Measurements from ENCODE around the gene NR2F1.

Gene NR2F1

GRCh38 chr5:93611273-93611975 is 28.4 kb downstream of the NR2F1 start:
- no peak for ATAC-seq

GRCh38 chr5:93611976-93612854 is 29.2 kb downstream of the NR2F1 start:
- no peak for TF ChIP-seq GLIS3 (CRISPR knock-in tag; IDR thresholded peaks at IDR 0.05)
- TF ChIP-seq ZC3H10 (CRISPR knock-in tag; IDR thresholded peaks at IDR 0.05), result no peak
- TF ChIP-seq PATZ1 (CRISPR knock-in tag; IDR thresholded peaks at IDR 0.05; ENCODE audit: borderline replicate concordance), result no peak
- no peak for TF ChIP-seq ZNF565 (CRISPR knock-in tag; conservative IDR thresholded peaks at IDR 0.05; ENCODE audit: low read depth)
- no peak for TF ChIP-seq SNAI2 (CRISPR knock-in tag; IDR thresholded peaks at IDR 0.05)
- no peak for TF ChIP-seq CSRNP3 (CRISPR knock-in tag; IDR thresholded peaks at IDR 0.05)
- no peak for TF ChIP-seq RARB (CRISPR knock-in tag; IDR thresholded peaks at IDR 0.05)
- no peak for TF ChIP-seq ZFP30 (CRISPR knock-in tag; IDR thresholded peaks at IDR 0.05)
- no peak for TF ChIP-seq ESRRG (CRISPR knock-in tag; IDR thresholded peaks at IDR 0.05)

More at GRCh38 chr5:93611273-93611975, 28.4 kb downstream of the NR2F1 start:
- TF ChIP-seq POU6F1 (CRISPR knock-in tag; IDR thresholded peaks at IDR 0.05; ENCODE audit: borderline replicate concordance, low read depth), result no peak
- TF ChIP-seq SNAI2 (CRISPR knock-in tag; IDR thresholded peaks at IDR 0.05), result no peak
- TF ChIP-seq ARNTL (CRISPR knock-in tag; IDR thresholded peaks at IDR 0.05; ENCODE audit: borderline replicate concordance, low read depth), result no peak
- no peak for TF ChIP-seq ZFP3 (CRISPR knock-in tag; IDR thresholded peaks at IDR 0.05)

GRCh38 chr5:93612855-93613243 is 29.8 kb downstream of the NR2F1 start:
- TF ChIP-seq PATZ1 (CRISPR knock-in tag; IDR thresholded peaks at IDR 0.05; ENCODE audit: borderline replicate concordance) (no peak), ZNF70 (CRISPR knock-in tag; IDR thresholded peaks at IDR 0.05) (no peak), ESRRG (CRISPR knock-in tag; IDR thresholded peaks at IDR 0.05) (no peak), TSHZ2 (CRISPR knock-in tag; IDR thresholded peaks at IDR 0.05) (no peak), PPARA (CRISPR knock-in tag; IDR thresholded peaks at IDR 0.05; ENCODE audit: borderline replicate concordance) (no peak), CSRNP3 (CRISPR knock-in tag; IDR thresholded peaks at IDR 0.05) (no peak)
- ATAC-seq, result peak; percentile 8; the same call in 1 of the 3 replicates

More at GRCh38 chr5:93611976-93612854, 29.2 kb downstream of the NR2F1 start:
- ATAC-seq, result peak; percentile 75

Measured in SK-N-SH treated with all-trans-retinoic acid at 6 μM for 48 hours (cell line).